ENCODE results near the gene CMPK2.
A peak's percentile ranks its signal among the peaks of the same experiment; 100 is the strongest.

CMPK2 gene

GRCh38 chr2:6896930-6897759 lies 31.4 kb upstream of the CMPK2 start:
- H3K4me1 ChIP-seq (ENCODE audit: control insufficient read depth in 1 of 2, insufficient read depth in 1 of 2, low read depth in 1 of 2, low read length in 1 of 2) = no peaks in the 10 kb centered on the region
- TF ChIP-seq CTCF (IDR thresholded peaks at IDR 0.05) = peak; percentile 32
- H3K4me3 ChIP-seq (ENCODE audit: low read depth in 1 of 2, low read length in 1 of 2) = no peak overlapping the region

GRCh38 chr2:6893876-6894482 lies 28.3 kb upstream of the CMPK2 start:
- no peaks in the 10 kb centered on the region for H3K4me1 ChIP-seq (ENCODE audit: control insufficient read depth in 1 of 2, insufficient read depth in 1 of 2, low read depth in 1 of 2, low read length in 1 of 2)

More at GRCh38 chr2:6896930-6897759, 31.4 kb upstream of the CMPK2 start:
- Histone ChIP-seq H3K27me3 (no peaks in the 10 kb centered on the region), H3K36me3 (no peaks in the 10 kb centered on the region), H3K27ac (no peak overlapping the region), H3K9me3 (no peaks in the 10 kb centered on the region)

GRCh38 chr2:6888724-6889123 lies 23.0 kb upstream of the CMPK2 start:
- Histone ChIP-seq H3K4me3 (ENCODE audit: low read depth in 1 of 2, low read length in 1 of 2) (no peak overlapping the region), H3K36me3 (no peaks in the 10 kb centered on the region), H3K9me3 (no peaks in the 10 kb centered on the region), H3K27ac (no peak overlapping the region), H3K27me3 (no peaks in the 10 kb centered on the region), H3K4me1 (ENCODE audit: control insufficient read depth in 1 of 2, insufficient read depth in 1 of 2, low read depth in 1 of 2, low read length in 1 of 2) (no peaks in the 10 kb centered on the region)
- no peak for TF ChIP-seq CTCF (IDR thresholded peaks at IDR 0.05)

More at GRCh38 chr2:6893876-6894482, 28.3 kb upstream of the CMPK2 start:
- Histone ChIP-seq H3K27ac (no peak overlapping the region), H3K36me3 (no peaks in the 10 kb centered on the region), H3K9me3 (no peaks in the 10 kb centered on the region), H3K4me3 (ENCODE audit: low read depth in 1 of 2, low read length in 1 of 2) (no peak overlapping the region), H3K27me3 (no peaks in the 10 kb centered on the region)
- no peak for TF ChIP-seq CTCF (IDR thresholded peaks at IDR 0.05)

- Histone ChIP-seq H3K4me3 (ENCODE audit: low read depth in 1 of 2, low read length in 1 of 2) (no peak overlapping the region), H3K27me3 (no peaks in the 10 kb centered on the region), H3K27ac (no peak overlapping the region), H3K36me3 (no peaks in the 10 kb centered on the region), H3K9me3 (no peaks in the 10 kb centered on the region), H3K4me1 (ENCODE audit: control insufficient read depth in 1 of 2, insufficient read depth in 1 of 2, low read depth in 1 of 2, low read length in 1 of 2) (no peaks in the 10 kb centered on the region)
- no peak for TF ChIP-seq CTCF (IDR thresholded peaks at IDR 0.05)
Measured at GRCh38 chr2:6887751-6888192, 22.1 kb upstream of the CMPK2 start.

GRCh38 chr2:6885968-6886367 lies 20.3 kb upstream of the CMPK2 start:
- TF ChIP-seq CTCF (IDR thresholded peaks at IDR 0.05) = no peak
- Histone ChIP-seq H3K4me3 (ENCODE audit: low read depth in 1 of 2, low read length in 1 of 2) (no peak overlapping the region), H3K27me3 (no peaks in the 10 kb centered on the region), H3K9me3 (no peaks in the 10 kb centered on the region), H3K36me3 (no peaks in the 10 kb centered on the region), H3K4me1 (ENCODE audit: control insufficient read depth in 1 of 2, insufficient read depth in 1 of 2, low read depth in 1 of 2, low read length in 1 of 2) (no peaks in the 10 kb centered on the region), H3K27ac (no peak overlapping the region)

Data from neutrophil (primary cell).